AG04449 (cell line): Measurements from ENCODE around the gene TSPAN18.

ENCODE experiments used
- CTCF ChIA-PET: fragments of 350-600 bp; formaldehyde crosslinking; extraction: SDS; loops from one replicate; lab custom pipeline; 2021; ENCODE audit warnings: antibody characterized with exemption; lab: Yijun Ruan, JAX
- POLR2A ChIA-PET: fragments of 400-600, 350-600 bp; formaldehyde crosslinking; extraction: SDS; loops from one replicate; lab custom pipeline; 2020; ENCODE audit warnings: antibody characterized with exemption, inconsistent platforms; lab: Yijun Ruan, JAX
- DNase-seq: peaks from one replicate; pipeline ENCODE4 v3.0.0-alpha.2; 2010; ENCODE audit warnings: low read depth, low spot score
- H3K4me3 ChIP-seq: 2 replicates; pipeline ENCODE4 v1.5.1; 2011; ENCODE audit warnings: low read depth, mild to moderate bottlenecking, control low read depth, low read length
- CTCF ChIP-seq: IDR thresholded peaks from one replicate; pipeline ENCODE4 v1.5.1; 2011; ENCODE audit warnings: mild to moderate bottlenecking, moderate library complexity, low read length, control low read depth, inconsistent platforms; ENCODE audit not compliant: insufficient read depth; ENCODE audit errors: missing control alignments

The TSPAN18 gene

GRCh38 chr11:44942029-44942955, 215.5 kb downstream of the TSPAN18 start:
- H3K4me3 ChIP-seq, result no peak overlapping the region
- TF ChIP-seq CTCF, result no peak
- DNase-seq, result no peak
- POLR2A ChIA-PET, result no interaction called here
- CTCF ChIA-PET, result interaction anchor here (1.0 to 24.5 kb wide), 7 partner anchors 8 to 159 kb away, joined by 3 to 2237 read pairs (median 6); partner anchors contain the start of gene TP53I11

DNA sequence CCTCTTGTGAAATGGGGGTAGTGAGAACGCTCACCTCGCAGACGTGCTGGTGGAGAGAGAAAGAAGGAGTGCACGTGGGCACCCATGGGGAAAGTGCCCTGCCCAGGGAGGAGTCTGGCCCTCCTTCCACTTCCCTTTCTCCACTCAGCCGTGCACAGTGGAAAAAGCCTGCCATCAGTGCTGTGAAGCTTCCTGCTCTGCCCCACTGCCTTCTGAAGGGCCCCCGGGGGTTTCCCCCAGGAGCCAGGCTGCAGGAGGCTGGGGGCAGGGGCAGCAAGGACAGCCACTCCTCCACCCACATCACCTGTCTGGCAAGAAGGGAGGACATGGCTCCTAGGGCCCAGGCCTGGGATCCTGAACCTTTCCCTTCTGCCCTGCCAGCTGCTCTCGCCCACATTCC, 216.4 kb downstream of the TSPAN18 start:
- H3K4me3 ChIP-seq, result no peak overlapping the region
- no peak for TF ChIP-seq CTCF
- POLR2A ChIA-PET, result no interaction called here
- no peak for DNase-seq
- CTCF ChIA-PET, result interaction anchor here (1.0 to 24.5 kb wide), 3 partner anchors 16 to 158 kb away, joined by 3 to 2237 read pairs (median 6); no protein-coding TSS in a partner anchor

DNA sequence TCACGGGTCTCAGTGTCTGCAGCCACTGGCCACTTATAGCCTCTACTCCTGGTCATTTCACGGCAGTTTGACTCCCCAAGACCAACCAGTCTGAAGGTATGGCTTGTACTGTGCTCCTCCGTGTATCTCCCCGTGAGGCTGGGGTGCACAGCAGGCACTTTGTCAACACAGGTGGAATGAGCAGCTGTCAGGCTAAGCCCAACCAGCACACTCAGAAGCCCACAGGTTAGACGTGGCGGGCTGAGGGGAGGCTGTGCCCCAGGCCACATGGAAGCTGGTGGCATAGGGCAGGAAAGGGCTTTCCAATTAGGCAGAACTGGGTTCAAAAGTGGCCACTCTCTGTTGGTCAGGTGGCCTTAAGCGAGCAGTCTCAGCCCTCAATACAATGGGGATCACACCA, 216.9 kb downstream of the TSPAN18 start:
- no peak for DNase-seq
- no peak overlapping the region for H3K4me3 ChIP-seq
- CTCF ChIA-PET, result interaction anchor here (1.1 to 24.5 kb wide), 4 partner anchors 8 to 157 kb away, joined by 3 to 2237 read pairs (median 46); no protein-coding TSS in a partner anchor
- POLR2A ChIA-PET, result no interaction called here
- no peak for TF ChIP-seq CTCF

DNA sequence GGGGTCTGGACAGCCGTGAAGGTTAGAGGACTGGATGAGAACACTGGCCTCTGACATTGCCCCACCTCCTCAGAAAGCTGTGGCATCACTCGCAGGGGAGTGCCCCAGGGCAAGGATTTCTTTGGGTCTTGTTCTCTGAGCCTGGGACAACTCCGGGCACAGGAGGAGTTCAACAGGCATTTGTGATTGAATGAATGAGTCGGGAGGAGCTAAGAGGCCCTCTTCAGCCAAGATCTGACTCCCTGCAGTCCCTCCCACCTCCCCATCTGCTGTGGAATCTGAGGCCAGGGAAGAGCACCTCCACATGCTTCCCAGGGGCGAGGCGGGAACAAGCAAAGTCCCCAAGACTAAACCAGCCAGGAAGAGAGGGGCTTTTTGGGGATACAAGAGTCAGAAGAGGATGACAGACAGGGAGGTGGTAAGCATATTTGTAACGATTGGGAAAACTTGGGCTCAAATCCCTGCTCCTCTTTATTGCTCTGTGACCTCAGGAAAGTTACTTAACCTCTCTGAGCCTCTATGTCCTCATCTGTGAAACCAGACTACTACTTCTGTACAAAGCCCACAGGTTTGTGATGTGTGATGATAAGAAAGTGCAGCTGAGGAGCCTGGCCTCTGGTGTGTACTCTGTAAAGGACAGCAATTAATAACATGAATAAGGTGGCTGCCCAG, 217.6 kb downstream of the TSPAN18 start:
- no peak for TF ChIP-seq CTCF
- no peak for DNase-seq
- no peak overlapping the region for H3K4me3 ChIP-seq
- CTCF ChIA-PET, result interaction anchor here (1.1 to 24.5 kb wide), 4 partner anchors 8 to 157 kb away, joined by 3 to 2237 read pairs (median 46); no protein-coding TSS in a partner anchor
- POLR2A ChIA-PET, result no interaction called here

DNA sequence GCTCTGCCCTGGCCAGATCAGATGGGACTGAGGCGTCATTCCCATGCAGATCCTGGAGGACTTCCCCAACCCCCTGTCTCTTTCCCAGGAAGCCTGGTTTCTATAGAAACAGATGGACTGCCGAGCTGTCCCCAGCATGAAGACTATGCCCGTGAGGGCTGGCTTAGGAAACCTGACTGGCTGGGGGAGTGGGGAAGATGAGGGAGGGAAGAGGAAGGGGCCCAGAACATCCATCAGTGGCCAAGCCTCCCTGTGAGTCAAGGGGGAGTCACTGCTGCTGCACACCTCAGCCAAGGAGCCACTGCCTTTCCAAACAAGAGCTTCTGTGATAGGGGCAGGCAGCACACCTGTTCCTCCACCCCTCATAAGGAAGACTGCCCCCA, 218.1 kb downstream of the TSPAN18 start:
- no peak overlapping the region for H3K4me3 ChIP-seq
- POLR2A ChIA-PET, result no interaction called here
- DNase-seq, result no peak
- CTCF ChIA-PET, result interaction anchor here (1.1 to 24.5 kb wide), 5 partner anchors 9 to 156 kb away, joined by 4 to 2237 read pairs (median 13); no protein-coding TSS in a partner anchor
- TF ChIP-seq CTCF, result no peak

GRCh38 chr11:44945666-44946065, 218.9 kb downstream of the TSPAN18 start:
- no peak overlapping the region for H3K4me3 ChIP-seq
- CTCF ChIA-PET, result interaction anchor here (0.9 to 24.5 kb wide), 6 partner anchors 9 to 155 kb away, joined by 3 to 2237 read pairs (median 10); no protein-coding TSS in a partner anchor
- POLR2A ChIA-PET, result no interaction called here

More at GRCh38 chr11:44945666-44946065, 218.9 kb downstream of the TSPAN18 start:
- no peak for DNase-seq
- TF ChIP-seq CTCF, result no peak
